GM12891 (cell line): ENCODE measurements around the gene VSIG10L.

Experiments used
- DNase-seq: peaks from one replicate; pipeline ENCODE4 v3.0.0; 2011; ENCODE audit warnings: low spot score; ENCODE audit not compliant: insufficient read length
- FAIRE-seq: peaks from 2 replicates; lab custom pipeline; 2011; peaks lifted over from hg19 to GRCh38; lab: Jason Lieb, UNC
- PAX5 ChIP-seq: IDR thresholded peaks from 2 replicates; pipeline ENCODE4 v1.6.1; 2011; ENCODE audit warnings: low read length, moderate library complexity, mild to moderate bottlenecking; ENCODE audit not compliant: insufficient read depth, severe bottlenecking
- POLR2A ChIP-seq: IDR thresholded peaks from 2 replicates; pipeline ENCODE4 v1.6.1; 2011; ENCODE audit warnings: low read depth, low read length, control low read depth
- POLR2AphosphoS5 ChIP-seq: IDR thresholded peaks from 2 replicates; pipeline ENCODE4 v1.6.1; 2011; ENCODE audit warnings: low read depth, low read length, control low read depth
- POU2F2 ChIP-seq: IDR thresholded peaks from 2 replicates; pipeline ENCODE4 v1.6.1; 2011; ENCODE audit warnings: low read depth, mild to moderate bottlenecking, control low read depth, low read length, moderate library complexity
- SPI1 ChIP-seq: IDR thresholded peaks from 2 replicates; pipeline ENCODE4 v1.6.1; 2011; ENCODE audit warnings: low read depth, low read length, control low read depth
- TAF1 ChIP-seq: IDR thresholded peaks from 2 replicates; pipeline ENCODE4 v1.6.1; 2011; ENCODE audit warnings: low read depth, low read length, control low read depth

The VSIG10L gene

DNA sequence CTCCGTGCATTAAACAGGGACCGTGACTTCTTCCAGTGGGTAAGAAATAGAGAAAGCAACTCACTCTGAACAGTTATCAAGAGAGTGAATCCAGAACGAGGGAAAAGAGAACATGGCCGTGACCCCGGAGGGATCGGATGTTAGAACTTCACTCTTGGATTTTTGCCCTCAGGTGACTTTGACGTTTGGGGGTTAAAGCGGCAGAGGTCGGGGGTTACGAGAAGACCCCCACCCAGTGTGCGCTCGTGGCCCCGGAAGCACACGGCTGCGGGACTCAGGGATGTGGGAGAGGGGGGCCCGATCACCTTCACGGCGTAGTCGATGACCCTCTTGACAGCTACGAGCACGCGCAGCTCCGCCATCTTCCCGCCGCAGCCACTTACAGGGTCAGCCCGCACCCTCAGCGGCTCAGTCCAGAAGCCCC is 24.0 kb upstream of the VSIG10L start, which contains the start of gene ETFB:
TSS of gene ETFB (minus strand) at position 424 of the 424 bp plus-strand sequence. CDS start at position 362, 62 bp downstream.
- TF ChIP-seq POLR2AphosphoS5, result peak; percentile 66; the same call in 1 of the 2 replicates
- no peak for TF ChIP-seq POU2F2
- TF ChIP-seq POLR2A, result peak; percentile 31; the same call in 1 of the 2 replicates
- no peak for TF ChIP-seq TAF1
- TF ChIP-seq SPI1, result no peak
- no peak for TF ChIP-seq PAX5
- peak; percentile 16 for FAIRE-seq
- DNase-seq, result no peak

DNA sequence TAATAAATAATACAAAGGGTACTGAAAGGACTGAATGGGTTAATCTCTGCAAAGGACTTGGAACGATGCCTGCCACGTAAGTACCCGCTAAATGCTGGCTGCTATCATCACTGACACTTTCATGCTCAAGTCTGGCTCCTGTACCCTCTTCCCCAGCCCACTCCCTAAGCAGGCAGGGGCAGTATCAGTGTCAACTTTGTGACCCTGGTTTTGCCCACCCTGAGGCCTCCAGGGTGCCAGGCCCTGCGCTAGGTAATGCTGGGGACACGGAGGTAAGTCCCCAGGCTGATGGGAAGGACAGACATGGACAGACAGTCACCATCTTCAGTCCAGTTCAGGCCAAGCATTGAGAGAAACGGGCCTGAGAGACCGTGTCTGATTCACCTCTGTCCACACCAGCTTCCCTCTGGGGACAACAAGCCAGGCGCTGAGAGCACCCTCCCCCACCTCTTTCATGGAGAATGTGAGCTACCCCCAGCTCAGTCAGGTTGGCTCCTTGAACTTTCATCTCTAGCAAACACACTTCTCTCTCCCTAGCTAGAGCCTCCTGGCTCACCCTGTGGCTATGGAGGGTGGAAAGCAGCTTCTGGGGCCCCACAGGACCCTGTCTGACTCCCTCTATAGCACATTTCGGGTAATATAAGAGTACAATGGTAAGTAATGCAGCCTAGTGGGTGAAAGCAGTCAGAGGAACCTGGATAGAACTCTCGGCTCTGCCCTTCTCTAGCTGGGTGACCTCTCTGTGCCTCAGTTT is 23.4 kb upstream of the VSIG10L start:
- FAIRE-seq (peak; percentile 23), DNase-seq (no peak)
- no peak for TF ChIP-seq POLR2AphosphoS5
- TF ChIP-seq POLR2A, result no peak
- TF ChIP-seq PAX5, result no peak
- TF ChIP-seq TAF1, result no peak
- TF ChIP-seq POU2F2, result no peak

- FAIRE-seq (no peak), DNase-seq (no peak)
- TF ChIP-seq TAF1, result no peak
- no peak for TF ChIP-seq PAX5
- TF ChIP-seq POLR2AphosphoS5, result no peak
- TF ChIP-seq SPI1, result no peak
- TF ChIP-seq POU2F2, result no peak
- no peak for TF ChIP-seq POLR2A
Measured at GRCh38 chr19:51364200-51365106, 22.5 kb upstream of the VSIG10L start.

GRCh38 chr19:51361239-51361638 is 19.3 kb upstream of the VSIG10L start:
- TF ChIP-seq TAF1 (no peak), POLR2AphosphoS5 (no peak), PAX5 (no peak), SPI1 (no peak), POU2F2 (no peak)
- DNase-seq, result no peak
- no peak for FAIRE-seq

DNA sequence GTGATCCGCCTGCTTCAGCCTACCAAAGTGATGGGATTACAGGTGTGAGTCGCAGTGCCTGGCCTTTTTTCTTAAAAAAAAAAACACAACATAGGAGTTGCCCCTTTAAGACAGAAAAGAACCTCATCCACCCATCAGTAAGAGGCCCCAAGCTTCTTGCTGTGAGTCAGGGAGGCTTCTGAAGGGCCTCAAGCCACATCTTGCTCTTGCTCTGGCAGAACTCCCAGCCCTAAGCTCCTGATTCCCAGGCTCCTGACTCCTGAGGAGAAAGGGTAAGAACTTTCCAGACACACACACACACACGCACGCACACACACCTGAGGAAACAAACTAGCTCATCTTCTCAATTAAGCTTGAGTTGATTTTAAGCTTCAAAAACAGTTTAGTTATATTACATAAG is 17.4 kb upstream of the VSIG10L start:
- FAIRE-seq (no peak), DNase-seq (no peak)
- TF ChIP-seq POLR2A (no peak), TAF1 (no peak), SPI1 (no peak), POU2F2 (no peak), PAX5 (no peak), POLR2AphosphoS5 (no peak)

DNA sequence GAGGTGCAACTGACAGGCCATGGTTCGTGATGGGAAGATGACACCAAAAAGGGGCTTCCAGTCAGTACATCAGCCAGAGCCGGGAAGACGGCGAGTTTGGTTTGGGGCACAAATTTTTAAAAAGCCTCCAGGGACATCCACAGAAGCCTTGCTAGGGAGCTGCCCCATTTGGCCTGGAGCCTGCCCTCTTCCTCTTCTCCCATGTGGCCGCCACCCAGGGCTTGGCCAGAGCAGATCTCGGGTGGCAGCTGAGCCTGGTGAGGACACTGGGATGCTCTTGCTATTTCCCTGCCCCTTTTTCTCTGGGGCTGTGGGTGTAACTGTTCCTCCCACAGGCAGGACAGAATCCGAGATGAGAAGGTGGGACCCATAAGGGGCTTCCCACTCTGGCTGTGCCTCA is 16.0 kb upstream of the VSIG10L start:
- DNase-seq (no peak), FAIRE-seq (no peak)
- no peak for TF ChIP-seq TAF1
- TF ChIP-seq POLR2AphosphoS5, result no peak
- no peak for TF ChIP-seq SPI1
- TF ChIP-seq POU2F2, result no peak
- no peak for TF ChIP-seq PAX5
- no peak for TF ChIP-seq POLR2A

DNA sequence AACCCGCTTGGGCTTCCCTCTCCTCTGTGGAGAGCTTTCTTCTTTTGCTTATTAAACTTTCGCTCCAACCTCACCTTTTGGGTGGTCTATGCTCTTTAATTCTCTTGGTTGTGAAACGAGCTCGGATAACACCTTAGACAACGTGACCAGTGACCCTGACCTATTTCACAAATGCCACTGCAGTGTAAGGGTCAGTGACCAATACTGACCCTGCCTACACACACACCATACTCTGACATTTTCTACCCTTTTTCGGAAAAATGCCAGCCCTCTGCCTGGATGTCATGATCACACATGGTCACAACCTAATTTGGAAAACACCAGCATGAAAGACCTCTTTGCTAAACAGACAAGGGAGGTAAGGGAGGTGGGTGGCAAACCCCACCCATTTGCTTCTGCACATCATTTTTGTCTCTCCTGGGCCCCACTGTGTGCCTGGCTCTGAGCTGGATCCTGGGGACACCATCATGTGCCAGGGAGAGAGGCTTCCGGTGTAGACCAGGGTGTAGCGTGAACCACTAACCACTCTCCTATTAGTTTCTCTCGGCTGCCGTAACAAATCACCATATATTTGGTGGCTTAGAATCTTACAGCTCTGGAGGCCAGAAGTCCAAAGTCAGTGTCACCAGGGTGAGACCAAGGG is 14.3 kb upstream of the VSIG10L start:
- FAIRE-seq, result no peak
- no peak for TF ChIP-seq POU2F2
- no peak for TF ChIP-seq SPI1
- no peak for TF ChIP-seq POLR2AphosphoS5
- TF ChIP-seq POLR2A, result no peak
- no peak for TF ChIP-seq TAF1
- no peak for TF ChIP-seq PAX5
- no peak for DNase-seq

- no peak for DNase-seq
- TF ChIP-seq TAF1 (no peak), POLR2A (no peak), PAX5 (no peak), POU2F2 (no peak), SPI1 (no peak), POLR2AphosphoS5 (no peak)
- no peak for FAIRE-seq
Measured at GRCh38 chr19:51354742-51355148, 12.8 kb upstream of the VSIG10L start.
